Astrocyte (in vitro differentiated cells and primary cell): ENCODE measurements around the gene ARL8B. TPM values are rescaled to one million over a fixed set of nuclear protein-coding genes. Genes with fewer than 3 reads are reported as not detected.

Source experiments
- DNase-seq: peaks from one replicate; pipeline ENCODE4 v3.0.0-alpha.2; 2010; ENCODE audit warnings: low read depth
- FAIRE-seq: peaks from 2 replicates; lab custom pipeline; 2011; peaks lifted over from hg19 to GRCh38; lab: Jason Lieb, UNC
- H2AFZ ChIP-seq: 2 replicates; pipeline ENCODE4 v1.6.0; 2012; ENCODE audit warnings: low read depth, low read length, inconsistent platforms
- H3K27ac ChIP-seq: 2 replicates; pipeline ENCODE4 v1.5.1; 2011; ENCODE audit warnings: low read depth, low read length, inconsistent platforms
- H3K27me3 ChIP-seq: 2 replicates; pipeline ENCODE4 v1.6.0; 2011; ENCODE audit warnings: low read length, inconsistent platforms; ENCODE audit not compliant: insufficient read depth
- H3K36me3 ChIP-seq: 2 replicates; pipeline ENCODE4 v1.5.1; 2011; ENCODE audit warnings: low read length, inconsistent platforms; ENCODE audit not compliant: insufficient read depth
- H3K4me1 ChIP-seq: 2 replicates; pipeline ENCODE4 v1.5.1; 2011; ENCODE audit warnings: low read length, inconsistent platforms; ENCODE audit not compliant: insufficient read depth
- H3K4me2 ChIP-seq: 2 replicates; pipeline ENCODE4 v1.6.0; 2012; ENCODE audit warnings: low read length, inconsistent platforms
- H3K4me3 ChIP-seq: 2 replicates; pipeline ENCODE4 v1.5.1; 2011; ENCODE audit warnings: low read depth, mild to moderate bottlenecking, low read length, inconsistent platforms; ENCODE audit not compliant: insufficient read depth
- H3K79me2 ChIP-seq: 2 replicates; pipeline ENCODE4 v1.6.0; 2012; ENCODE audit warnings: mild to moderate bottlenecking, low read length, inconsistent platforms; ENCODE audit not compliant: insufficient read depth
- H3K9ac ChIP-seq: 2 replicates; pipeline ENCODE4 v1.6.0; 2012; ENCODE audit warnings: mild to moderate bottlenecking, low read length, inconsistent platforms
- H3K9me3 ChIP-seq: 2 replicates; pipeline ENCODE4 v1.5.1; 2012; ENCODE audit warnings: low read depth, mild to moderate bottlenecking, low read length, inconsistent platforms; ENCODE audit not compliant: insufficient read depth
- H4K20me1 ChIP-seq: 2 replicates; pipeline ENCODE4 v1.6.0; 2012; ENCODE audit warnings: low read length, inconsistent platforms; ENCODE audit not compliant: insufficient read depth
- H3K27ac Mint-ChIP-seq: one replicate; pipeline ENCODE4 v1.8.0; 2021; ENCODE audit warnings: mild to moderate bottlenecking, mixed read lengths; ENCODE audit not compliant: unreplicated experiment
- H3K27me3 Mint-ChIP-seq: one replicate; pipeline ENCODE4 v1.8.0; 2021; ENCODE audit warnings: low read depth, mixed read lengths; ENCODE audit not compliant: unreplicated experiment
- H3K36me3 Mint-ChIP-seq: one replicate; pipeline ENCODE4 v1.8.0; 2021; ENCODE audit warnings: low read depth, mixed read lengths; ENCODE audit not compliant: unreplicated experiment
- H3K4me1 Mint-ChIP-seq: one replicate; pipeline ENCODE4 v1.8.0; 2021; ENCODE audit warnings: low read depth, mixed read lengths; ENCODE audit not compliant: unreplicated experiment
- H3K4me3 Mint-ChIP-seq: one replicate; pipeline ENCODE4 v1.8.0; 2021; ENCODE audit warnings: mild to moderate bottlenecking, moderate library complexity, mixed read lengths; ENCODE audit not compliant: unreplicated experiment
- H3K9me3 Mint-ChIP-seq: one replicate; pipeline ENCODE4 v1.8.0; 2021; ENCODE audit warnings: mild to moderate bottlenecking, mixed read lengths; ENCODE audit not compliant: unreplicated experiment
- CTCF ChIP-seq: IDR thresholded peaks from 2 replicates; pipeline ENCODE4 v1.5.1; 2011; ENCODE audit warnings: low read depth, mild to moderate bottlenecking, inconsistent platforms, low read length, moderate library complexity; ENCODE audit not compliant: insufficient read depth
- EZH2 ChIP-seq: IDR thresholded peaks from 2 replicates; pipeline ENCODE4 v1.6.1; 2012; ENCODE audit warnings: mild to moderate bottlenecking, low read length, inconsistent platforms; ENCODE audit not compliant: insufficient read depth
- total RNA-seq: library from RNA; stranded (reverse); gene quantifications from 2 replicates; pipeline ENCODE4 v1.2.1, GENCODE V29; 2021

The ARL8B gene
- total RNA-seq, 1 donor from 2014 or later = 64.1 TPM

GRCh38 chr3:5149306-5149880, 27.3 kb downstream of the ARL8B start:
- peaks cover 24% of the 10 kb centered on the region for H3K9me3 Mint-ChIP-seq
- Histone ChIP-seq H3K79me2 (peaks cover 98% of the 10 kb centered on the region), H3K9me3 (no peaks in the 10 kb centered on the region), H3K4me3 (no peak overlapping the region), H3K27ac (no peak overlapping the region), H2AFZ (no peak overlapping the region), H3K9ac (no peak overlapping the region), H3K36me3 (no peaks in the 10 kb centered on the region), H4K20me1 (peaks cover 90% of the 10 kb centered on the region), H3K4me1 (no peaks in the 10 kb centered on the region), H3K4me2 (no peak overlapping the region), H3K27me3 (no peaks in the 10 kb centered on the region)
- peaks cover 3% of the 10 kb centered on the region for H3K4me1 Mint-ChIP-seq
- H3K27ac Mint-ChIP-seq = no peak overlapping the region
- H3K36me3 Mint-ChIP-seq = peaks cover 22% of the 10 kb centered on the region
- DNase-seq = no peak
- FAIRE-seq = no peak
- no peaks in the 10 kb centered on the region for H3K27me3 Mint-ChIP-seq
- no peak overlapping the region for H3K4me3 Mint-ChIP-seq
- TF ChIP-seq CTCF = no peak
- no peak for TF ChIP-seq EZH2

- Histone ChIP-seq H3K4me3 (no peak overlapping the region), H3K27me3 (no peaks in the 10 kb centered on the region), H3K36me3 (no peaks in the 10 kb centered on the region), H3K9ac (no peak overlapping the region), H3K27ac (no peak overlapping the region), H3K9me3 (no peaks in the 10 kb centered on the region), H3K4me1 (no peaks in the 10 kb centered on the region), H2AFZ (no peak overlapping the region), H4K20me1 (peaks cover 90% of the 10 kb centered on the region), H3K79me2 (peaks cover 98% of the 10 kb centered on the region), H3K4me2 (no peak overlapping the region)
- H3K4me1 Mint-ChIP-seq = peaks cover 3% of the 10 kb centered on the region
- FAIRE-seq (no peak), DNase-seq (no peak)
- H3K9me3 Mint-ChIP-seq = peaks cover 15% of the 10 kb centered on the region
- no peak for TF ChIP-seq EZH2
- no peak for TF ChIP-seq CTCF
- H3K27ac Mint-ChIP-seq = no peak overlapping the region
- H3K36me3 Mint-ChIP-seq = peaks cover 10% of the 10 kb centered on the region
- no peaks in the 10 kb centered on the region for H3K27me3 Mint-ChIP-seq
- H3K4me3 Mint-ChIP-seq = no peak overlapping the region
These were observed 29.5 kb downstream of the ARL8B start for GRCh38 chr3:5151586-5151985.

GRCh38 chr3:5153074-5153473, 31.0 kb downstream of the ARL8B start:
- no peak for FAIRE-seq
- Histone ChIP-seq H3K9me3 (no peaks in the 10 kb centered on the region), H3K4me3 (no peak overlapping the region), H3K27ac (no peak overlapping the region), H2AFZ (no peak overlapping the region), H3K4me2 (no peak overlapping the region), H3K79me2 (peaks cover 98% of the 10 kb centered on the region), H4K20me1 (peaks cover 90% of the 10 kb centered on the region), H3K36me3 (no peaks in the 10 kb centered on the region), H3K9ac (no peak overlapping the region), H3K4me1 (no peaks in the 10 kb centered on the region), H3K27me3 (no peaks in the 10 kb centered on the region)
- peaks cover 8% of the 10 kb centered on the region for H3K4me1 Mint-ChIP-seq
- no peak for DNase-seq
- H3K27me3 Mint-ChIP-seq = no peaks in the 10 kb centered on the region
- no peak overlapping the region for H3K27ac Mint-ChIP-seq
- H3K4me3 Mint-ChIP-seq = no peak overlapping the region
- TF ChIP-seq EZH2 (no peak), CTCF (no peak)
- peaks cover 7% of the 10 kb centered on the region for H3K9me3 Mint-ChIP-seq
- H3K36me3 Mint-ChIP-seq = peaks cover 8% of the 10 kb centered on the region
